ENCODE measurements around the gene TCF7L2. TPM values are rescaled to one million over a fixed set of nuclear protein-coding genes. Genes with fewer than 3 reads are reported as not detected.

The TCF7L2 gene
- polyA plus RNA-seq, 1 experiment = 6.3 TPM

DNA sequence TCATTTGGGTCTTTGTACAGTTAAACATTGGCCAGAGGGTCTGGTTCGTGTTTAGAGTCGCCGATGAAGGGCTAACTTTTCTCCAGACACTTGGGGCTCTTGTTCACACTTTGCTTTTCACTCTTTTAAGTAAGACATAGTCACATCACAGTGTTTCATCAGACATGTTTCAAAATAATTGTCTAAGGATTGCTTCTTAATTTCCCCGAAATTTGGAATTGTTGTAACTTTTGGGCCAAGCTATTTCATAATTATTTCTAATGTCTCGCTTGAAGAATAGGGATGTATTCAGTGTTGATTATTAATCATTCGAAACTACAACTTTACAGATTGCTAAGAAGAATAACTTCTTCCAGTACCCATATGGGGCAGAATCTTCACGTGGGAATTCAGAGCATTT lies 92.8 kb downstream of the TCF7L2 start:
- no peak for DNase-seq (ENCODE audit: low read depth, low spot score)

DNA sequence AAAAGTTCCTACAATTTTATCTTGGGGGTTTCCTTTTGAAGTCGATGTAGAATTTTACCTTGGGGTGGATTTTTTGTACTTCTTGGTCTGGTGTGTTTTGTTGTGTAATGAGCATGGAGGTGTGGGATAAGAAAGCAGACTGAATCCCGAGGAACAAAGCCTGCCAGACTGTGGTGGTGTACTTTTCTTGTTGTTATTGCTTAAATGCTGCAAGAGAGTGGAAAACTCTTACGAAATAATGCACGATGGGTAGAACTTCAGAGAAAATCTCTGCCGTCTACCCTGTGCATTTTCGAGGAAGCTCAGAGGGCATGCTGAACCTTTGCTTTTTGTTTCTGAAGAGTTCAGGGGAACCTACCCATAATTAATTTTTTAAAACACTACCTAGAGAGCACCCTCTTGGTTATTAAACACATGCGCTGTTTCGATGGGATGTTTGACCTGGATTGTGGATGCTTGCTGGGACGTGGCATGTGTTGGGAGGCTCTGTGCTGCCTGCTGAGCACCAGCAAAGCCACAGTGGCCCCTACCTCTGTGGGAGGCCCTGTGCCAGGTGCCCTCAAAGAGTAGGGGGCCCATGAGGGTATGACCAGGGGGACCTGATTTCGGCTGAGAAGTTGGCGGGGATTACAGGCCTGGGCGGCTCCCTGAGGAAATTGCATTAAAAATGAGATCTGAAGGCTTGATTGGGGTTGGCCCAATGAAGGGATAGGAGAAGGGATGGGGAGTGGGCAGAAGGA lies 94.1 kb downstream of the TCF7L2 start:
- ChIA-PET POLR2A (no interaction called here), CTCF (no interaction called here)
- no peak overlapping the region for H3K27ac ChIP-seq (ENCODE audit: low read depth, low read length)
- no peak for DNase-seq (ENCODE audit: low read depth, low spot score)
- H3K9me3 ChIP-seq (ENCODE audit: control insufficient read depth, insufficient read depth, low read length) = no peaks in the 10 kb centered on the region
- no peak overlapping the region for H3K4me3 ChIP-seq (ENCODE audit: low read depth, low read length)
- no peaks in the 10 kb centered on the region for H3K27me3 ChIP-seq (ENCODE audit: control insufficient read depth, insufficient read depth, low read length)
- TF ChIP-seq, protein P1, sequence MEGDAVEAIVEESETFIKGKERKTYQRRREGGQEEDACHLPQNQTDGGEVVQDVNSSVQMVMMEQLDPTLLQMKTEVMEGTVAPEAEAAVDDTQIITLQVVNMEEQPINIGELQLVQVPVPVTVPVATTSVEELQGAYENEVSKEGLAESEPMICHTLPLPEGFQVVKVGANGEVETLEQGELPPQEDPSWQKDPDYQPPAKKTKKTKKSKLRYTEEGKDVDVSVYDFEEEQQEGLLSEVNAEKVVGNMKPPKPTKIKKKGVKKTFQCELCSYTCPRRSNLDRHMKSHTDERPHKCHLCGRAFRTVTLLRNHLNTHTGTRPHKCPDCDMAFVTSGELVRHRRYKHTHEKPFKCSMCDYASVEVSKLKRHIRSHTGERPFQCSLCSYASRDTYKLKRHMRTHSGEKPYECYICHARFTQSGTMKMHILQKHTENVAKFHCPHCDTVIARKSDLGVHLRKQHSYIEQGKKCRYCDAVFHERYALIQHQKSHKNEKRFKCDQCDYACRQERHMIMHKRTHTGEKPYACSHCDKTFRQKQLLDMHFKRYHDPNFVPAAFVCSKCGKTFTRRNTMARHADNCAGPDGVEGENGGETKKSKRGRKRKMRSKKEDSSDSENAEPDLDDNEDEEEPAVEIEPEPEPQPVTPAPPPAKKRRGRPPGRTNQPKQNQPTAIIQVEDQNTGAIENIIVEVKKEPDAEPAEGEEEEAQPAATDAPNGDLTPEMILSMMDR (IDR thresholded peaks at IDR 0.05; ENCODE audit: low read depth, low read length) = no peak

More for the DNA sequence above, 92.8 kb downstream of the TCF7L2 start:
- Histone ChIP-seq H3K27ac (ENCODE audit: low read depth, low read length) (no peak overlapping the region), H3K27me3 (ENCODE audit: control insufficient read depth, insufficient read depth, low read length) (no peaks in the 10 kb centered on the region), H3K9me3 (ENCODE audit: control insufficient read depth, insufficient read depth, low read length) (no peaks in the 10 kb centered on the region), H3K4me3 (ENCODE audit: low read depth, low read length) (no peak overlapping the region)
- ChIA-PET CTCF (no interaction called here), POLR2A (no interaction called here)
- TF ChIP-seq, protein P1 (IDR thresholded peaks at IDR 0.05; ENCODE audit: low read depth, low read length) = no peak

DNA sequence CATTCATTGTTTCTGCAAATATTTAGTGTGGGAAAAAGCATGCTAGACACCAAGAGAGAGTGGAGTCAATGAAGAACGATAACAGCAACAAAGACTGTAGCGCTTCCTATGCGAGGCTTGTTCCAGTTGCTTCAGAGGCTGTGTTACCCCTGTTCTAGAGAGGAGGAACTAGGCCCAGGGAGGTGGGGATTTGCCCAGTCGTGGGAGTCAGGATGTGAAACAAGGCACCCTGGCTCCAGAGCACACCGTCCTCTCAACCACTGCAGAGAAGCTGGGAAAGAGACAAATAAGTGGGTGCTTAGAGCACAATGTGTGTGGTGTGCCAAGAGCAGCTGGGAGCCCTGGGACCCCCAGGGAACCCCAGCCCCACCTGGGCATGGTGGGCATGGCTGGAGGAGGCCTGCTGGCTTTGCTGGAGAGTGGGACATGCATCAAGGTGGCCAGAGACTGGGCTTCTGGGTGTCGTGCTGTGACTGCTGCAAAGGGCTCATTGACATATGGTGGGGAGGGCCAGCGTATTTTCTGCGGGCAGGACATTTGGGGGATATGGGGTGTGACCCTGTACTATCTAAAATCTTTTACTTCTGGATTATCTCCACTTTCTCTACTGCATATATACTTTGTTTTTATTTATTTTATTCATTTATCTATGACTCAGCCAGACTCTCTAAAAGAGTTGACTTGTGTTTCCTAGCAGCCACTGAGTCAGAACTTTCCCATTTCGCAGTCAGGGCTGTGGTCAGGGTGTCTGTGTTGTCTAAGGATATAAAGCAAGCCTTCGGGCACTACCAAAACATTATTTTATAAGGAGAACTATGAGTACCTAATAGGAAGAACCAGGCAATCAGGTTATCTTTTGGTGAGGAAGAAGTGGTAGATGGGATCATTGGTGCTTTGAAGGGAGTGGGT lies 95.4 kb downstream of the TCF7L2 start:
- H3K9me3 ChIP-seq (ENCODE audit: control insufficient read depth, insufficient read depth, low read length) = no peaks in the 10 kb centered on the region
- TF ChIP-seq, protein P1 (IDR thresholded peaks at IDR 0.05; ENCODE audit: low read depth, low read length) = no peak
- no peaks in the 10 kb centered on the region for H3K27me3 ChIP-seq (ENCODE audit: control insufficient read depth, insufficient read depth, low read length)
- peak overlapping the region; percentile 3 for H3K27ac ChIP-seq (ENCODE audit: low read depth, low read length)
- H3K4me3 ChIP-seq (ENCODE audit: low read depth, low read length) = no peak overlapping the region
- POLR2A ChIA-PET = no interaction called here
- DNase-seq (ENCODE audit: low read depth, low spot score) = peak; percentile 60
- CTCF ChIA-PET = no interaction called here

DNA sequence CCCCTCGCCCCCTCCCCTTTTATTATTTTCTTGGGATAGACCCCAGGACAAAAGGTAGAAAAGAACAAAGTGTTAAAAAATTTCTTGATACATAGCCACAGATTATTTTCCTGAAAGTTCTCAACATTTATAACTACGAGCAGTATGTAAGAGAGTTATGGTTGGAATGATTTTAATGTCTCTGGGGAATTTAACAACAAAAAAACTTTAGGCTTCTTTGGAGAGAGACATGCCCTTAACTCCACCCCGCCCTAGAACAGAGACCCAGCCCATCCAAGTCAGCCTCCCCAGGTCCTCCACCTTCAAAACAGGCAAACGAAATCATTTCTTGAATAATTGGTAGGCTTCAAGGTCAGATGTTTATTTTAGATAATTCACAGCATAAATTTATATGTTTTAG lies 97.1 kb downstream of the TCF7L2 start:
- H3K27ac ChIP-seq (ENCODE audit: low read depth, low read length) = no peak overlapping the region
- ChIA-PET CTCF (no interaction called here), POLR2A (no interaction called here)
- TF ChIP-seq, protein P1 (IDR thresholded peaks at IDR 0.05; ENCODE audit: low read depth, low read length) = no peak
- H3K27me3 ChIP-seq (ENCODE audit: control insufficient read depth, insufficient read depth, low read length) = no peaks in the 10 kb centered on the region
- H3K9me3 ChIP-seq (ENCODE audit: control insufficient read depth, insufficient read depth, low read length) = no peaks in the 10 kb centered on the region
- no peak overlapping the region for H3K4me3 ChIP-seq (ENCODE audit: low read depth, low read length)
- DNase-seq (ENCODE audit: low read depth, low spot score) = no peak

DNA sequence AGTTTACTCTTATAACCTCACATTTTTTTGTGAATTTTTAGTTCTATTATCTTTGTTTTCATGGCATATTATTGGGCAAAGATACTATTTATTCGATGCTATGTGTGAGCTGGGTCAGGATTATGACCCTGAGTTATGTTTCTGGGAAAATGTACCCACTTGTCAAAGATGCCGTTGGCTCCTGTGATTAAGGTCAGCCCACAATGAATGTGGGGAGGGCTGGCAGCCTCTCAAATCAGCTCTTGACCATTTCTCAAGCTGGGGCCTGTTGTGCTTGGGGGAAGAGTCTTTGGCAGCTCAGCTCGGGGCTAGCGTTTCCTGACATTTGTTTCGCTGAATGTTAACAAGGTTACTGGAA lies 97.5 kb downstream of the TCF7L2 start:
- Histone ChIP-seq H3K27me3 (ENCODE audit: control insufficient read depth, insufficient read depth, low read length) (no peaks in the 10 kb centered on the region), H3K4me3 (ENCODE audit: low read depth, low read length) (no peak overlapping the region), H3K9me3 (ENCODE audit: control insufficient read depth, insufficient read depth, low read length) (no peaks in the 10 kb centered on the region), H3K27ac (ENCODE audit: low read depth, low read length) (no peak overlapping the region)
- POLR2A ChIA-PET = no interaction called here
- no peak for DNase-seq (ENCODE audit: low read depth, low spot score)
- CTCF ChIA-PET = no interaction called here
- TF ChIP-seq, protein P1 (IDR thresholded peaks at IDR 0.05; ENCODE audit: low read depth, low read length) = no peak
